Fibroblast of the aortic adventitia (primary cell): ENCODE data around the gene ZNF320. TPM values are rescaled to one million over a fixed set of nuclear protein-coding genes. Genes with fewer than 3 reads are reported as not detected.
"Not testable (repeated sequence)": the region's sequence is repeated elsewhere in the genome, so short reads cannot be mapped to it uniquely, and the experiment has no call there.

Source experiments
- DNase-seq: peaks from one replicate; pipeline ENCODE4 v3.0.0-alpha.2; 2010; ENCODE audit warnings: low read depth
- H3K4me3 ChIP-seq: 2 replicates; pipeline ENCODE4 v1.5.1; 2011; ENCODE audit warnings: low read depth, mild to moderate bottlenecking, control low read depth, low read length, moderate library complexity
- CTCF ChIP-seq: IDR thresholded peaks from 2 replicates; pipeline ENCODE4 v1.5.1; 2011; ENCODE audit warnings: mild to moderate bottlenecking, low read length, control low read depth, inconsistent platforms; ENCODE audit not compliant: insufficient read depth
- total RNA-seq: library from RNA; depleted of rRNA; stranded (reverse); fragments of >200 nt; gene quantifications from 2 replicates; pipeline ENCODE4 v1.2.3, GENCODE V29; 2012; ENCODE audit warnings: low replicate concordance

Gene ZNF320
- total RNA-seq, 1 donor: 7.3 TPM

GRCh38 chr19:52942386-52943133 is 45.1 kb upstream of the ZNF320 start:
- peak overlapping the region; percentile 83 for H3K4me3 ChIP-seq
- no peak for TF ChIP-seq CTCF
- peak; percentile 73 for DNase-seq

GRCh38 chr19:52941941-52942385 is 44.5 kb upstream of the ZNF320 start:
- no peak for TF ChIP-seq CTCF
- DNase-seq: peak; percentile 27
- peak overlapping the region; percentile 83 for H3K4me3 ChIP-seq

- DNase-seq: not testable (repeated sequence)
- peak overlapping the region; percentile 83 for H3K4me3 ChIP-seq
These were observed 44.1 kb upstream of the ZNF320 start for GRCh38 chr19:52941523-52941922.

- DNase-seq, H3K4me3 ChIP-seq: not testable (repeated sequence)
These were observed 43.5 kb upstream of the ZNF320 start for GRCh38 chr19:52940905-52941304.

GRCh38 chr19:52938761-52939160 is 41.3 kb upstream of the ZNF320 start:
- no peak for DNase-seq
- no peak overlapping the region for H3K4me3 ChIP-seq
- no peak for TF ChIP-seq CTCF

- no peak for DNase-seq
- TF ChIP-seq CTCF: no peak
- no peak overlapping the region for H3K4me3 ChIP-seq
These were observed 39.5 kb upstream of the ZNF320 start for GRCh38 chr19:52936954-52937325.

GRCh38 chr19:52936151-52936953 is 38.9 kb upstream of the ZNF320 start:
- no peak for DNase-seq
- H3K4me3 ChIP-seq: no peak overlapping the region
- no peak for TF ChIP-seq CTCF
